OCI-LY3 (cell line): Measurements from ENCODE around the gene CYGB.

Experiments used
- EZH2phosphoT487 ChIP-seq: fragments of 200-600 bp; shearing (Covaris generic); IDR thresholded peaks from 2 replicates; pipeline ENCODE4 v1.6.1; 2018; ENCODE audit warnings: antibody characterized with exemption, mixed run types, low read depth
- TF ChIP-seq, protein P1 (sequence below): fragments of 200-600, 300-600 bp; sonication (generic); IDR thresholded peaks from 2 replicates; pipeline ENCODE4 v1.5.1; 2014; ENCODE audit warnings: antibody characterized with exemption, low read length, low read depth

DNA sequence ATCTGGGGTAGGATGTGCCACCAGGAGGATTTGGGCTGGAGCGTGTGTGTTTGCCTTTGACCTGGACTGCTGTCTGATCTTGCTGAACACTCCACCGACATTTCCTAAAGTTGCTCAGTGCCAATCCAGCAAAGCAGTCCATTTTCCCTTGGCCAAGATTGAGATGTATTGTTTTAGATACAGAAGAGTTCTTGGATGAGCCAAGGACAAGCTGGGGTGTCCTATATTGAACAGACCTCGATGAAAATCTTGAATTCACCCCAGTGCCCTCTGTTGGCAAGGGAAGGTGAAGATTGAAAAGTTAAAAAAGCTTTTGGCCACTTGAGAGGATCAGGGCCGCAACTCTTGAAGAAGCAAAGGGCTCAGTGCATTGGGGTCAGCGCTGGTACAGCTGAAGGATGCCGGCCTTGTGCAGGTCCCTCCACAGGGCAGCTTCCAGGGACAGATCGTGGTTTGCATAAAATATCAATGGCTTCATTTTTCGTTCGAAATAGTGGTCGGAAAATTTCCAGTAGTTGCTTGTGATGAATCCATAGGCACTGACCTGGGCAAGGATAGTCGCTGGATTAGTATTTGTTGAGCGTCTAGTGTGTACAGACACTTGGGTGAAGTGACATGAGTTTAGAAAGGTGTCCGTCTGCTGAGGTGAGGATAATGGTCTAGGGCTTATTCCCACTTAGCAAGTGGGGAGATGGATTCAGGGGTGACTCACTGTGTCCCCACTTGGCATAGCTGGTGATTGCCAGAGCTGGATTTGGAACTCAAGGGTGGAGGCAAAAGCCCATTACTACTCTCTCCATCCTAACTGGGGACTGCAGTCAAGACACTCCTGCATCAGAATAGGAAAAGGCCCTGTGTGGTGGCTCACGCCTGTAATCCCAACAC is 28.5 kb upstream of the CYGB start:
- no peak for TF ChIP-seq EZH2phosphoT487
- TF ChIP-seq, protein P1, sequence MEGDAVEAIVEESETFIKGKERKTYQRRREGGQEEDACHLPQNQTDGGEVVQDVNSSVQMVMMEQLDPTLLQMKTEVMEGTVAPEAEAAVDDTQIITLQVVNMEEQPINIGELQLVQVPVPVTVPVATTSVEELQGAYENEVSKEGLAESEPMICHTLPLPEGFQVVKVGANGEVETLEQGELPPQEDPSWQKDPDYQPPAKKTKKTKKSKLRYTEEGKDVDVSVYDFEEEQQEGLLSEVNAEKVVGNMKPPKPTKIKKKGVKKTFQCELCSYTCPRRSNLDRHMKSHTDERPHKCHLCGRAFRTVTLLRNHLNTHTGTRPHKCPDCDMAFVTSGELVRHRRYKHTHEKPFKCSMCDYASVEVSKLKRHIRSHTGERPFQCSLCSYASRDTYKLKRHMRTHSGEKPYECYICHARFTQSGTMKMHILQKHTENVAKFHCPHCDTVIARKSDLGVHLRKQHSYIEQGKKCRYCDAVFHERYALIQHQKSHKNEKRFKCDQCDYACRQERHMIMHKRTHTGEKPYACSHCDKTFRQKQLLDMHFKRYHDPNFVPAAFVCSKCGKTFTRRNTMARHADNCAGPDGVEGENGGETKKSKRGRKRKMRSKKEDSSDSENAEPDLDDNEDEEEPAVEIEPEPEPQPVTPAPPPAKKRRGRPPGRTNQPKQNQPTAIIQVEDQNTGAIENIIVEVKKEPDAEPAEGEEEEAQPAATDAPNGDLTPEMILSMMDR, result no peak
